Osteoblast (primary cell): ENCODE data around the gene SCN9A. TPM values are rescaled to one million over a fixed set of nuclear protein-coding genes. Genes with fewer than 3 reads are reported as not detected.

Experiments
- DNase-seq: peaks from one replicate; pipeline ENCODE4 v3.0.0; 2011; ENCODE audit warnings: low spot score, mixed read lengths; ENCODE audit not compliant: insufficient read length; ENCODE audit errors: missing footprints
- H2AFZ ChIP-seq: 2 replicates; pipeline ENCODE4 v1.6.0; 2011; ENCODE audit warnings: mild to moderate bottlenecking, low read length
- H3K27ac ChIP-seq: 2 replicates; pipeline ENCODE4 v1.5.1; 2011; ENCODE audit warnings: mild to moderate bottlenecking, low read depth, low read length, moderate library complexity
- H3K27me3 ChIP-seq: 2 replicates; pipeline ENCODE4 v1.6.0; 2012; ENCODE audit warnings: mild to moderate bottlenecking, control low read depth, inconsistent platforms, low read length, moderate library complexity; ENCODE audit not compliant: insufficient read depth
- H3K36me3 ChIP-seq: 2 replicates; pipeline ENCODE4 v1.5.1; 2011; ENCODE audit warnings: mild to moderate bottlenecking, low read length, control low read depth, moderate library complexity; ENCODE audit not compliant: insufficient read depth
- H3K4me1 ChIP-seq: 2 replicates; pipeline ENCODE4 v1.5.1; 2011; ENCODE audit warnings: mild to moderate bottlenecking, low read length, control low read depth, moderate library complexity; ENCODE audit not compliant: insufficient read depth
- H3K4me2 ChIP-seq: 2 replicates; pipeline ENCODE4 v1.6.0; 2011; ENCODE audit warnings: mild to moderate bottlenecking, low read length; ENCODE audit not compliant: insufficient read depth
- H3K4me3 ChIP-seq: fragments of 200-600 bp; sonication (generic); 3 replicates; pipeline ENCODE4 v1.5.1; 2012; ENCODE audit warnings: mild to moderate bottlenecking, low read length, inconsistent platforms; ENCODE audit not compliant: insufficient read depth
- H3K79me2 ChIP-seq: 2 replicates; pipeline ENCODE4 v1.6.0; 2012; ENCODE audit warnings: mild to moderate bottlenecking, low read length, control low read depth, inconsistent platforms; ENCODE audit not compliant: insufficient read depth
- H3K9me3 ChIP-seq: 2 replicates; pipeline ENCODE4 v1.5.1; 2011; ENCODE audit warnings: low read depth, low read length, control low read depth
- H4K20me1 ChIP-seq: 2 replicates; pipeline ENCODE4 v1.6.0; 2012; ENCODE audit warnings: mild to moderate bottlenecking, low read length, control low read depth; ENCODE audit not compliant: insufficient read depth
- total RNA-seq: library from RNA; depleted of rRNA; stranded (reverse); fragments of >200 nt; gene quantifications from 2 replicates; pipeline ENCODE4 v1.2.3, GENCODE V29; 2012
- TF ChIP-seq, protein P1 (sequence below): IDR thresholded peaks from 2 replicates; pipeline ENCODE4 v1.5.1; 2011; ENCODE audit warnings: mild to moderate bottlenecking, low read depth, low read length, moderate library complexity; ENCODE audit errors: extremely low read depth

SCN9A gene
- total RNA-seq, 1 donor: 1.8 TPM

DNA sequence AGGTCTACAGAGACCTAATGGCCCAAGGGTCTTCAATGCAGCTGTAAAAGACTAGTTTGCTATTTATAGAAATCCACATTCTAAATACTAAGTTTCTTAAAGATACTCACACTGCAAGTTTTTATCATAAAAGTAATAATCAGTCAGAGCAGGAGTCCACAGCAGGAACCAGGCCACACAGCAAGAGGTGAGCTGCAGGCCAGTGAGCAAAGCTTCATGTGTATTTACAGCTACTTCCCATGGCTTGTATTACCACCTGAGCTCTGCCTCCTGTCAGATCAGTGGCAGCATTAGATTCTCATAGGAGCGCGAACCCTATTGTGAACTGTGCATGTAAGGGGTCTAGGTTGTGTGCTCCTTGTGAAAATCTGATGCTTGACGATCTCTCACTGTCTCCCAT, 6.7 kb upstream of the SCN9A start:
- H3K36me3 ChIP-seq: no peaks in the 10 kb centered on the region
- peaks cover 4% of the 10 kb centered on the region for H3K27me3 ChIP-seq
- no peaks in the 10 kb centered on the region for H4K20me1 ChIP-seq
- no peak overlapping the region for H3K27ac ChIP-seq
- no peaks in the 10 kb centered on the region for H3K9me3 ChIP-seq
- no peaks in the 10 kb centered on the region for H3K79me2 ChIP-seq
- H3K4me2 ChIP-seq: no peak overlapping the region
- no peak overlapping the region for H3K4me3 ChIP-seq
- no peak overlapping the region for H2AFZ ChIP-seq
- DNase-seq: no peak
- TF ChIP-seq, protein P1, sequence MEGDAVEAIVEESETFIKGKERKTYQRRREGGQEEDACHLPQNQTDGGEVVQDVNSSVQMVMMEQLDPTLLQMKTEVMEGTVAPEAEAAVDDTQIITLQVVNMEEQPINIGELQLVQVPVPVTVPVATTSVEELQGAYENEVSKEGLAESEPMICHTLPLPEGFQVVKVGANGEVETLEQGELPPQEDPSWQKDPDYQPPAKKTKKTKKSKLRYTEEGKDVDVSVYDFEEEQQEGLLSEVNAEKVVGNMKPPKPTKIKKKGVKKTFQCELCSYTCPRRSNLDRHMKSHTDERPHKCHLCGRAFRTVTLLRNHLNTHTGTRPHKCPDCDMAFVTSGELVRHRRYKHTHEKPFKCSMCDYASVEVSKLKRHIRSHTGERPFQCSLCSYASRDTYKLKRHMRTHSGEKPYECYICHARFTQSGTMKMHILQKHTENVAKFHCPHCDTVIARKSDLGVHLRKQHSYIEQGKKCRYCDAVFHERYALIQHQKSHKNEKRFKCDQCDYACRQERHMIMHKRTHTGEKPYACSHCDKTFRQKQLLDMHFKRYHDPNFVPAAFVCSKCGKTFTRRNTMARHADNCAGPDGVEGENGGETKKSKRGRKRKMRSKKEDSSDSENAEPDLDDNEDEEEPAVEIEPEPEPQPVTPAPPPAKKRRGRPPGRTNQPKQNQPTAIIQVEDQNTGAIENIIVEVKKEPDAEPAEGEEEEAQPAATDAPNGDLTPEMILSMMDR: no peak
- no peaks in the 10 kb centered on the region for H3K4me1 ChIP-seq

DNA sequence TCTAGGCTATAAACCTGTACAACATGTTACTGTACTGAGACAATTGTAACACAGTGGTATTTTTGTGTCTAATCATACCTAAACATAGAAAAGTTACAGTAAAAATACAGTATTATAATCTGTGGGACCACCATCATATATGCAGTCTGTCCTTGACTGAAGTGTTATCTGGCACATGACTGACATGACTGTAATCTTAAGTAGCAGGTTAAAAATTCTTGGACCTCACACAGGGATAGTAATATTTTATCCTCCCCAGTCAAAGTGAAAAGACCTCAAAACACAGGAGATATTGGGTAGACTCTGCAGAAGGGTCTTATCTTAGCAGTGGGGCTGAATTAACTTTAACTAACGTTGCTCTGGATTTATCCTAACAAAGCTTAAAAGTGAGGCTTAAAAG, 4.9 kb upstream of the SCN9A start:
- Histone ChIP-seq H3K4me1 (no peaks in the 10 kb centered on the region), H3K9me3 (no peaks in the 10 kb centered on the region), H3K36me3 (no peaks in the 10 kb centered on the region), H3K27me3 (peaks cover 4% of the 10 kb centered on the region), H3K27ac (no peak overlapping the region), H3K79me2 (no peaks in the 10 kb centered on the region), H3K4me3 (no peak overlapping the region), H3K4me2 (no peak overlapping the region), H2AFZ (no peak overlapping the region), H4K20me1 (no peaks in the 10 kb centered on the region)
- TF ChIP-seq, protein P1: no peak
- DNase-seq: no peak

DNA sequence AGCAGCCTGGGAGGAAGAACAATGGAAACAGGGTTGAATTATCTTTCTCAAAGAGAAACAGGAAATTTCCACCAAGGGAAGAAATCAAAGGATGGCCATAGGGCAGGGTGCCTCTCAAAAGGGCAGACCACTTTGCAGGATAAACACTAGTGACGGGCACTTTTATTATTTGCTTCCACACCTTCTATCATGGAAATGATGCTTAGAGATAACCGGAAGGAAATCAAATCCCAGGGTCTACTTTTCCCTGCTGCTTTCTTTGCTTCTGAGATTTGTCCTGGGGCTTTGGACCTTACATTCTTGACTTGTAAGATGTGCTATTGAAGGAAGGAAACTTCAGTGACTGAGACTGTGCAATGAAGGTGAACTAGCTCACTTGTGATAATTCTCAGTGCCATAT, 1.1 kb upstream of the SCN9A start:
- Histone ChIP-seq H3K4me2 (peak overlapping the region; percentile 85), H3K27ac (no peak overlapping the region), H2AFZ (peak overlapping the region; percentile 1), H3K4me1 (peaks cover 13% of the 10 kb centered on the region), H3K36me3 (no peaks in the 10 kb centered on the region), H3K27me3 (peaks cover 4% of the 10 kb centered on the region), H3K9me3 (no peaks in the 10 kb centered on the region), H4K20me1 (no peaks in the 10 kb centered on the region), H3K4me3 (no peak overlapping the region), H3K79me2 (peaks cover 2% of the 10 kb centered on the region)
- TF ChIP-seq, protein P1: no peak
- DNase-seq: no peak

DNA sequence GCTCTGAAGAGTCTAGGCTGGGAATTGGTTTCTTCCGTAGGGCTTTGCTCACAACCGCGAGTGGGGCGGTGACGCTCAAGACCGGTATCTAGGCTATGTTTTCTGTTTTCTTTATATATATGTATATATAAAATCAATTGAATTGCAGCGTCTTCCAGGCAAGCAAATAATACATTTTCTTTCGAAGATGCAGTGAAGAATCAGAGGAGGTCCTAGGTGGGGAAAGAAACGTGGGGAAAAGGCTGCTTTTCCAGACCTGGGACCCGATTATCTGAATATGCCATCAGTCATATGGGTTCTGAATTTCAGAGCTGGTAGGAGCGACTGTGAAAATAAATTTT, 714 bp upstream of the SCN9A start:
- H3K27ac ChIP-seq: no peak overlapping the region
- peaks cover 17% of the 10 kb centered on the region for H3K4me1 ChIP-seq
- DNase-seq: peak; percentile 14
- H3K27me3 ChIP-seq: peaks cover 4% of the 10 kb centered on the region
- TF ChIP-seq, protein P1: no peak
- H2AFZ ChIP-seq: peak overlapping the region; percentile 82
- H4K20me1 ChIP-seq: no peaks in the 10 kb centered on the region
- H3K4me2 ChIP-seq: peak overlapping the region; percentile 85
- peak overlapping the region; percentile 79 for H3K4me3 ChIP-seq
- H3K36me3 ChIP-seq: no peaks in the 10 kb centered on the region
- H3K79me2 ChIP-seq: peaks cover 2% of the 10 kb centered on the region
- no peaks in the 10 kb centered on the region for H3K9me3 ChIP-seq
